Esophagus squamous epithelium (tissue), 5 donors: ENCODE results near the gene TSPAN31. TPM values are rescaled to one million over a fixed set of nuclear protein-coding genes. Genes with fewer than 3 reads are reported as not detected.
"Not testable (repeated sequence)": the region's sequence is repeated elsewhere in the genome, so short reads cannot be mapped to it uniquely, and the experiment has no call there.

Experiments
- DNase-seq: peaks from one replicate; lab custom pipeline; 2025; lab: John Stamatoyannopoulos, UW
- H3K27ac ChIP-seq, 4 donors: fragments of 200-600 bp; sonication (generic); one replicate each; pipeline ENCODE4 v1.5.1; 2016 to 2019; ENCODE audit warnings: mild to moderate bottlenecking in 1 of 4
- H3K27me3 ChIP-seq, 4 donors: fragments of 200-600 bp; sonication (generic); 1 replicate in 3 of 4; 2 replicates in 1 of 4; pipeline versions ENCODE4 v1.5.1 to v1.6.0; 2017 to 2021; ENCODE audit warnings: antibody characterized with exemption in 1 of 4
- H3K36me3 ChIP-seq, 3 donors: fragments of 200-600 bp; sonication (generic); one replicate each; pipeline ENCODE4 v1.5.1; 2016 to 2019
- H3K4me1 ChIP-seq, 3 donors: fragments of 200-600 bp; sonication (generic); one replicate each; pipeline ENCODE4 v1.5.1; 2017 to 2019
- H3K4me3 ChIP-seq, 4 donors: fragments of 200-600 bp; sonication (generic); 1 replicate in 3 of 4; 2 replicates in 1 of 4; pipeline ENCODE4 v1.5.1; 2016 to 2019; ENCODE audit warnings: mild to moderate bottlenecking in 2 of 4, moderate library complexity in 1 of 4
- H3K9me3 ChIP-seq, 3 donors: fragments of 200-600 bp; sonication (generic); one replicate each; pipeline ENCODE4 v1.5.1; 2016 to 2019
- CTCF ChIP-seq, 6 experiments: fragments of 450-650 bp in 4 of 6; fragments of 200-600 bp in 2 of 6; sonication (generic) in 2 of 6; IDR thresholded peaks; one replicate each; pipeline ENCODE4 v1.5.1; 2016 to 2019; ENCODE audit warnings: antibody characterized with exemption in 6 of 6, mild to moderate bottlenecking in 4 of 6, moderate library complexity in 4 of 6
- POLR2A ChIP-seq, 4 donors: fragments of 450-650 bp; IDR thresholded peaks; one replicate each; pipeline ENCODE4 v1.6.1; 2017; ENCODE audit warnings: antibody characterized with exemption in 4 of 4, mild to moderate bottlenecking in 4 of 4, moderate library complexity in 3 of 4
- WGBS, 2 donors: methylation state at CpG; one replicate each; pipeline ENCODE4 v1.1.5; 2018; 5-methylcytosine and 5-hydroxymethylcytosine counted together
- intact Hi-C: fragments of 100-400 bp; cut with DNase I; formaldehyde crosslinking; loops from one replicate; pipeline ENCODE4 v1.15.0; 2022
- total RNA-seq, 4 donors: library from RNA; depleted of rRNA; stranded (reverse); fragments of >200 nt; gene quantifications; one replicate each; pipeline ENCODE4 v1.1.0, GENCODE V29; 2016
- donor health status: DM: yes; HTN: yes; CAD: no.

The TSPAN31 gene
- total RNA-seq, 4 donors from 2014 or later = 37.2 to 62.5 (median 40.2) TPM

GRCh38 chr12:57700317-57700716, 44.5 kb upstream of the TSPAN31 start:
- intact Hi-C loops = no loop called here
- WGBS, 2 donors = 96 to 100% methylated on average over 2 of the region's 2 CpGs
- no peak overlapping the region for H3K27ac ChIP-seq
- peaks cover 0 to 92% (median 15%) of the 10 kb centered on the region in 3 donors for H3K36me3 ChIP-seq
- TF ChIP-seq POLR2A (IDR thresholded peaks at IDR 0.05) (no peak), CTCF (IDR thresholded peaks at IDR 0.05) (no peak)
- H3K27me3 ChIP-seq = no peaks in the 10 kb centered on the region
- no peak overlapping the region for H3K4me3 ChIP-seq
- H3K9me3 ChIP-seq = peaks cover 0 to 6% (median 4%) of the 10 kb centered on the region in 3 donors
- DNase-seq = no peak
- H3K4me1 ChIP-seq = peaks cover 0 to 5% (median under 1%) of the 10 kb centered on the region in 3 donors

GRCh38 chr12:57707250-57707649, 37.6 kb upstream of the TSPAN31 start:
- no peak for DNase-seq
- Histone ChIP-seq H3K27ac (no peak overlapping the region), H3K9me3 (peaks cover 0 to 6% (median 4%) of the 10 kb centered on the region in 3 donors), H3K4me3 (no peak overlapping the region), H3K27me3 (no peaks in the 10 kb centered on the region), H3K36me3 (peaks cover 0 to 89% (median 3%) of the 10 kb centered on the region in 3 donors), H3K4me1 (no peaks in the 10 kb centered on the region)
- no peak for TF ChIP-seq CTCF (IDR thresholded peaks at IDR 0.05)
- no peak for TF ChIP-seq POLR2A (IDR thresholded peaks at IDR 0.05)
- 95 to 96% methylated on average over 3 of the region's 3 CpGs for WGBS, 2 donors
- intact Hi-C loops = no loop called here

GRCh38 chr12:57708296-57708695, 36.5 kb upstream of the TSPAN31 start:
- H3K4me1 ChIP-seq = no peaks in the 10 kb centered on the region
- TF ChIP-seq POLR2A (IDR thresholded peaks at IDR 0.05) (no peak), CTCF (IDR thresholded peaks at IDR 0.05) (no peak)
- H3K9me3 ChIP-seq = peaks cover 0 to 6% (median 4%) of the 10 kb centered on the region in 3 donors
- peaks cover 0 to 90% (median 3%) of the 10 kb centered on the region in 3 donors for H3K36me3 ChIP-seq
- H3K27ac ChIP-seq = no peak overlapping the region
- intact Hi-C loops = no loop called here
- H3K27me3 ChIP-seq = no peaks in the 10 kb centered on the region
- no peak overlapping the region for H3K4me3 ChIP-seq
- 100% methylated on average over 2 of the region's 2 CpGs for WGBS, 2 donors
- no peak for DNase-seq

GRCh38 chr12:57712701-57713100, 32.1 kb upstream of the TSPAN31 start:
- no peak overlapping the region for H3K4me3 ChIP-seq
- no peak for DNase-seq
- H3K4me1 ChIP-seq = no peaks in the 10 kb centered on the region
- H3K27me3 ChIP-seq = no peaks in the 10 kb centered on the region
- WGBS, 2 donors = 100% methylated on average over 3 of the region's 3 CpGs
- no peak overlapping the region for H3K27ac ChIP-seq
- TF ChIP-seq POLR2A (IDR thresholded peaks at IDR 0.05) = no peak
- TF ChIP-seq CTCF (IDR thresholded peaks at IDR 0.05) = no peak
- peaks cover 13 to 90% (median 21%) of the 10 kb centered on the region in 3 donors for H3K36me3 ChIP-seq
- no peaks in the 10 kb centered on the region for H3K9me3 ChIP-seq
- intact Hi-C loops = no loop called here

DNA sequence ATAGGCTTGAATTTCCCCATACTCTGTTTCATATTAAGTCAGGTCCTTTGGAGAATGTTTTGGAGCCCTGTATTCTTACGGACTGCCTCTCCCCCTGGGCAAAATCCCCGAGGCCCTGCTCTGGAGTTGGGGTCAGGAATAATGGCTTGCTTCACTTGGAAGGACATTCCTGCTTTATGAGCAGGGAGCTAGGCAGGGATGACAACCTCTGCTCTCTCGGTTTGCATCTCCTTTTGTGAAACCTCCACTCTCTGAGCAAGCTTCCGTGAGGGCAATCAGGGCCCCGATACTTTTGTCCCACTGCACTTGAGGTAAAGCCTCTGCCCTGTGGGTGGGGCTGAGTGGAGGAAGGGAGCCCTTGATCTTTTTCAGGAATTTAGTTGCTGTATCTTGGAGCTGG, 31.6 kb upstream of the TSPAN31 start:
- H3K36me3 ChIP-seq = peaks cover 14 to 90% (median 25%) of the 10 kb centered on the region in 3 donors

DNA sequence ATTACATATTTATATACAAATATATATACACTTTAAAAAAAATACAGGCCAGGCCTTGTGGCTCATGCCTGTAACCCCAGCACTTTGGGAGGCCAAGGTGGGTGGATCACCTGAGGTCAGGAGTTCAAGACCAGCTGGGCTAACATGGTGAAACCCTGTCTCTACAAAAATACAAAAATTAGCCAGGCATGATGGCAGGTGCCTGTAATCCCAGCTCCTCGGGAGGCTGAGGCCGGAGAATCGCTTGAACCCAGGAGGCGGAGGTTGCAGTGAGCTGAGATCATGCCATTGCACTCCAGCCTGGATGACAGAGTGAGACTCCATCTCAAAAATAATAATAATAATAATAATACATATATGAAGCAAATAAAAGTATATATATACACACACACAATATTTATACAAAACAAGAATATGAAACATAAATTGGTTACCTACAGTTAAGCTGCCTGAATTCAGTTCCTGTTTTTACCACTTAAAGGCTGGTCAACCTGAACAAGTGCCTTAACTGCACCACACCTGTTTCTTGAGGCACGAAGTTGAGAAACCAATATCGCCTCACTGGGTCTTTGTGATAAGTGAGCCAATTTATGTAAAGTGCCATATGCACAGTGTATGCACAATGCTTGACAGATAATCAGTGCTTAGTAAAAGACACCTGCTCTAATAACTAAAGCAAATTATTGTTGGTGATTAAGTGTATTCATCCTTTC, 29.6 kb upstream of the TSPAN31 start:
- H3K27me3 ChIP-seq, intact Hi-C loops, H3K4me3 ChIP-seq, H3K9me3 ChIP-seq, H3K27ac ChIP-seq, DNase-seq, H3K4me1 ChIP-seq: not testable (repeated sequence)
- H3K36me3 ChIP-seq = peaks cover 16 to 96% (median 43%) of the 10 kb centered on the region in 3 donors
- 81 to 91% methylated on average over 6 of the region's 6 CpGs for WGBS, 2 donors

More for the DNA sequence above, 31.6 kb upstream of the TSPAN31 start:
- no peak for DNase-seq
- WGBS, 2 donors = 80 to 88% methylated on average over 1 to 5 of the region's 5 CpGs
- Histone ChIP-seq H3K9me3 (no peaks in the 10 kb centered on the region), H3K4me3 (no peak overlapping the region), H3K27ac (no peak overlapping the region), H3K27me3 (no peaks in the 10 kb centered on the region), H3K4me1 (no peaks in the 10 kb centered on the region)
- intact Hi-C loops = no loop called here
- no peak for TF ChIP-seq CTCF (IDR thresholded peaks at IDR 0.05)
- TF ChIP-seq POLR2A (IDR thresholded peaks at IDR 0.05) = no peak
